ENCODE measurements around the gene FAM43A.
A peak's percentile ranks its signal among the peaks of the same experiment; 100 is the strongest.

The FAM43A gene, protein sequence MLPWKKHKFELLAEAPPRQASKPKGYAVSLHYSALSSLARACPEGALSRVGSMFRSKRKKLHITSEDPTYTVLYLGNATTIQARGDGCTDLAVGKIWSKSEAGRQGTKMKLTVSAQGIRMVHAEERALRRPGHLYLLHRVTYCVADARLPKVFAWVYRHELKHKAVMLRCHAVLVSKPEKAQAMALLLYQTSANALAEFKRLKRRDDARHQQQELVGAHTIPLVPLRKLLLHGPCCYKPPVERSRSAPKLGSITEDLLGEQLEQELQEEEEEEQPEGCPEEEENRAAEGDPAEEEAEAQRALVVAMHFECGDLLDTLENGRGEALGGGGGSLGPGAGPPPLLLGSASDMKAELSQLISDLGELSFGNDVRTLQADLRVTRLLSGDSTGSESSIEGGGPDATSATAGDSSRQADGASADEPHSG

GRCh38 chr3:194685718-194686413, at the start of gene FAM43A:
TSS of gene FAM43A (plus strand) at chr3:194685883. CDS start at chr3:194686827, 944 bp downstream.
- DNase-seq (ENCODE audit: low read depth) = peak; percentile 98

DNA sequence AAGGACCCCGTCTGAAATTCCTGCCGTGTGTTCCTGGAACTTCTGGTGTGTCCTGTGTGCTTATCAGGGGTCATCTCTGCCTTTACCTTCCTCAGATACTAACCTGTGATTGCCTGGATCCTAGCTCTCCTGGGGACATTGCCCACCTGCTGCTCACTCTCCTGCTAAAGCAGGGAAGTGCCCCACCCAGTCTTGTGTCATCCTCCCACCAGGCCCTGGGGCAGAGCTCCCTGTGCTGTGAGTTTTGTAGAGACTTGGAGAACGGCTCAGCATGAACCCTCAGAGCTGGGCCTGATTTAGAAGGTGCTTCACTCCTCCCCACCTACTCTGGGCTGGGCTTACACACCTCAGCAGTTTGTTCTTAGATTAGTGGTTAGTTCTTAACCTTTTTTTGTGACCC, 48.6 kb upstream of the FAM43A start:
- DNase-seq (ENCODE audit: low read depth) = peak; percentile 28

DNA sequence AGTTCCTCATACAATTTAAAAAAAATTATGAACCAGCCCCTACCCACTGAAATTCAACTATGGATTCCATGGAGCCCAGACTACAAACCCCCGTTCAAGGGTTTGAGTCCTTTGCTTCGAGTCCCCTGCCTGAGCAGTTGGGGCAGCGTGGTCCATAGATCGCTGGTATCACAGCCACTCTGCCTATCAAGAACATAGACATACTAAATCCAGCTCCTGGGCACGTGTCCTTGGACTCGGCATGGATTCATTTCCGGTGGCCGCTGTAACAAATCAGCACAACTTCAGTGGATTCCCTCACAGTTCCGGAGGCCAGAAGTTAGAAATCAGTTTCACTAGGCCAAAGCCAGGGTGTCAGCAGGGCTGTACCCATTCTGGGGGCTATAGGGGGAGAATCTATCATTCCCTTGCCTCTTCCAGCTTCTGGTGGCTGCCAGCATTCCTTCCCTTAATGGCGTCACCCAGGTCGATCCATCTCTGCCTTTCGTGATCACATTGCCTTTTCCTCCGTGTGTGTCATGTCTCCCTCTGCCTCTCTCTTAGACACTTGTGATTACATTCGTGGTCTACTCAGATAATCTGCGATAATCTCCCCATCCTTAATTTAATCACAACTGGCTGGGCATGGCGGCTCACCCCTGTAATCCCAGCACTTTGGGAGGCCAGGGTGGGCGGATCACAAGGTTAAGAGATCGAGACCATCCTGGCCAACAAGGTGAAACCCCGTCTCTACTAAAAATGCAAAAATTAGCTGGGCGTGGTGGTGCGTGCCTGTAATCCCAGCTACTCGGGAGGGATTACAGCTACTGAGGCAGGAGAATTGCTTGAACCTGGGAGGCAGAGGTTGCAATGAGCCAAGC, 47.9 kb upstream of the FAM43A start:
- DNase-seq (ENCODE audit: low read depth) = no peak

DNA sequence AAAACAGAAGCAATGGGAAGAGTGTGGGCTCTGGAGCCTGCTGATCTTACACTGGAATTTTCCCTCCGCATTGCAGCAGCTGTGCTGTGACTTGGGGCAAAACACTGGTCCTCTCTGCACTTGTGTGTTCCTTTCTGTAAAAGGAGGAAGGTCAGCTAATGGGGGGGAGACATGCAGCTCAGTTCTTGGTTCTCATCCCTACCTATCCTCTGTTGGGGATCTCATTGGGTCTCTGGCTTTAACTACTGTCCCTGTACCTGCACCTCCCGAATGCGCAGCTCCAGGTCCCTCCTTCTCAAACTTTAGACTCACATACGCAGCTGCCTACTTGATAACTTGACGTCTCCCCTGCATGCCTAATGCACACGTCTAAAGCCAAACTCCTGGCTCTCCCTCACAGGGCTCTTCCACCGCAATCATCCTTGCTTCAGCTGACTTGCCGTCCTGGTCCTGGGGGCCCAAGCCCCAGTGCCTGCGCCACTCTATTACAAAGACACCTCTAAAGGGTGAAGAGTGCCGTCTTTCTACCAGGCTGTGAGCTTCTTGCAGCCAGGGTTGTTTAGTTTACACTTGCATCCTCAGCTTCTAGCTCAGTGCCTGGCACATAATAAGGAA, 46.6 kb upstream of the FAM43A start:
- DNase-seq (ENCODE audit: low read depth) = no peak

GRCh38 chr3:194640829-194641228, 44.9 kb upstream of the FAM43A start:
- peak; percentile 27 for DNase-seq (ENCODE audit: low read depth)

DNA sequence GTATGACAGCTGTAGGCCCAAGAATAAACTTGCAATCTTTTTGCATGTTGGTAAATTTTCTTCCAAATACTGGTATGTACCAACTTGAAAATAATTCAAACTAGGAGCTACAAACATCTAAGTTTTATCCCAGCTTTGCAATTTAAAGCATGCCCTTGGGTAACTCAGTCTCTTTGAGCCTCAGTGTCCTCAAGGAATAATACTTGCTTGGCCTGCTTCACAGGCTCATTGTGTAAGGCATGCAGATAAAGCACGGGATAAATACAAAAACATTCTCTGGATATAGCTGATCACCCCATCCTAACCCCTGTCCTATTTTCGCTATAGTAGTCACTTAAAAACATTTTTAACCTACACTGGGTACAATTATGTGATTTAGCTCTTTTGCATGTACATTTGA, 42.9 kb upstream of the FAM43A start:
- no peak for DNase-seq (ENCODE audit: low read depth)

DNA sequence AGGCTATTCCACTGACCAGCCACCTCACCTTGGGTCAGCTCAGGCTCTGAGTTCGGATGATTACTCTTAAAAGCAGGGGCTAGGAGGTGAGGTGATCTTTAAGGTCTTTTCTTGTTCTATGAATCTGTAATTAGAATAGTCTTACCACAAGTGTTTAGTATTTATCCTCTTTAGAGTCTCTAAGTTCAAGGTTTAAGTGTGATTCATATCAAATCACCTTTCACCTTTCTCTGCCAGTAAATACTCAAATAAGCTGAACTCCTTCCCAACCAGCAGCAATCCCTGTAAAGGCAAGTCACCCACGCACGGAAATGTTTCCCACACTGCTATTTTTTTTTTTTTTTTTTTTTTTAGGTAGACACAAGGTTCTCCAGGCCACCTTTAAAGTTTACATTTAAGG, 37.9 kb upstream of the FAM43A start:
- no peak for DNase-seq (ENCODE audit: low read depth)

- DNase-seq (ENCODE audit: low read depth) = no peak
Measured at GRCh38 chr3:194654443-194654842, 31.2 kb upstream of the FAM43A start.

GRCh38 chr3:194657439-194657838, 28.2 kb upstream of the FAM43A start:
- DNase-seq (ENCODE audit: low read depth) = no peak

DNA sequence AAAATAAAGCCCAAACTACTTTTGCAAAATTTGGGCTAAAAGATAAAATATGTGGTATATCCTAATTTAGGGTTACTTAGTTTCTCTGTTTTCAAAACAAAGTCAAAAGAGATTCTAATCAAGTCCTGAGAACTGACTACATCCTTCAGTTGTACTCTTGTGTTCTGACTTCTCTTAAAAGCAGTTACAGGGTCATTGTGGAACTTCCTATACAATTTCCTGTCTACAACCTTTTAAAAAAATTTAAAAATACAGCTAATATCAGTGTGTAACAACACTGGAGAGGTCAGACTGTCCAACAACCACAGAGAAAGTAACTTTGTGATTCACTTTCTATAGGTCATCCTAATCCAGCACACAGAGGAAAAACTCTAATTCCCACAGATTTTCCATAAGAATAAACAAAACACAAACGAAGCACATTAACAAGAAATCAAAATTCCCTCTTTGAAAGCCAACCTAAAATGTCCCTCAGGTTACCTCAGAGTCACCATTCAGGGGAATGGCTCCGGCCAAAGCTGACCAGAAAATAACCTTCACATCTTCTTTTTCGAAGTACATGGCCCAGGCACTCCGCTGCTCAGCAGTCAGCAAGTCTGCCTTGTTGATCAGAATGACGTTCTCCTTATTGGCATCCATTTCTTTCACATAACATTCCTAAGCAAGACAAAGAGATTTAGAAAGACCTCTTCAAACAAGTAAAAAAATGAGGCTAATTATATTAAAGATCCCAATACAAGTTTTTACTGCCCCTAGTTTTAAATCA, 27.0 kb upstream of the FAM43A start:
- no peak for DNase-seq (ENCODE audit: low read depth)

- no peak for DNase-seq (ENCODE audit: low read depth)
Measured at GRCh38 chr3:194659778-194660177, 25.9 kb upstream of the FAM43A start.

GRCh38 chr3:194661374-194661773, 24.3 kb upstream of the FAM43A start:
- no peak for DNase-seq (ENCODE audit: low read depth)

DNA sequence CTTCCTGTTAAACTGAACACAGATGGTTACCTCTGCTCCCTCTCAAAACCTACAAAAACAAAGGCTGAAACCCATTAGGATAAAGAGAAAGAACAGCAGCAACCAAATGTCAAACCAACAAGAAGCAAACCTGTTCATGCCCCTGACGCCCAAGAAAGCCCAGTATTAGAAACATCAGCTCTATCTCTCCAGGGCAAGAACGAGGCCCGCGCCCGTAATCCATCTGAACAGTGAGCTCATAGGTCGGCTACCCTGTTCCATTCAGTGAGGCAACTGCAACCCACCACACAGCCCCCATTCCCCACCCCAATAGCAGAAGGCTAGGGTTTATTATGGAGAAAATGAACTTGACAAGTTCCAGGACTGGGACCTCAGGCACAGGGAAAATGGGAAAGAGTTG, 23.7 kb upstream of the FAM43A start:
- DNase-seq (ENCODE audit: low read depth) = no peak

- DNase-seq (ENCODE audit: low read depth) = peak; percentile 72
Measured at GRCh38 chr3:194664857-194665256, 20.8 kb upstream of the FAM43A start.

DNA sequence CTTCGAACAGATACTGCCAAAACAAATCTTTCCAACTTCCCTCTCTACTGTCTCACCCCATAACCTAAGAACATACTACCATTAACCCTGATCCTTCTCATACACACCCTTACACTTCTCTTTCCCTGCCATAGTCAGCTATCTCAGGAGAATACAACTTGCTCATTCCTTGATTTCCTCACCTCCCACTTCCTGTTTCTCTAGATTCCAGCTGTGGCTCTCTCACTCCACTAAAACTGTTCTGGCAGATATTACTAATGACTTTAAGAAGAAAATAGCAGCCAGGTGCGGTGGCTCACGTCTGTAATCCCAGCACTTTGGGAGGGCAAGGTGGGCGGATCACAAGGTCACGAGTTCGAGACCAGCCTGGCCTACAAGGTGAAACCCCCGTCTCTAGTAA, 18.3 kb upstream of the FAM43A start:
- DNase-seq (ENCODE audit: low read depth) = no peak

GRCh38 chr3:194671511-194671899, 14.2 kb upstream of the FAM43A start:
- DNase-seq (ENCODE audit: low read depth) = peak; percentile 58

DNA sequence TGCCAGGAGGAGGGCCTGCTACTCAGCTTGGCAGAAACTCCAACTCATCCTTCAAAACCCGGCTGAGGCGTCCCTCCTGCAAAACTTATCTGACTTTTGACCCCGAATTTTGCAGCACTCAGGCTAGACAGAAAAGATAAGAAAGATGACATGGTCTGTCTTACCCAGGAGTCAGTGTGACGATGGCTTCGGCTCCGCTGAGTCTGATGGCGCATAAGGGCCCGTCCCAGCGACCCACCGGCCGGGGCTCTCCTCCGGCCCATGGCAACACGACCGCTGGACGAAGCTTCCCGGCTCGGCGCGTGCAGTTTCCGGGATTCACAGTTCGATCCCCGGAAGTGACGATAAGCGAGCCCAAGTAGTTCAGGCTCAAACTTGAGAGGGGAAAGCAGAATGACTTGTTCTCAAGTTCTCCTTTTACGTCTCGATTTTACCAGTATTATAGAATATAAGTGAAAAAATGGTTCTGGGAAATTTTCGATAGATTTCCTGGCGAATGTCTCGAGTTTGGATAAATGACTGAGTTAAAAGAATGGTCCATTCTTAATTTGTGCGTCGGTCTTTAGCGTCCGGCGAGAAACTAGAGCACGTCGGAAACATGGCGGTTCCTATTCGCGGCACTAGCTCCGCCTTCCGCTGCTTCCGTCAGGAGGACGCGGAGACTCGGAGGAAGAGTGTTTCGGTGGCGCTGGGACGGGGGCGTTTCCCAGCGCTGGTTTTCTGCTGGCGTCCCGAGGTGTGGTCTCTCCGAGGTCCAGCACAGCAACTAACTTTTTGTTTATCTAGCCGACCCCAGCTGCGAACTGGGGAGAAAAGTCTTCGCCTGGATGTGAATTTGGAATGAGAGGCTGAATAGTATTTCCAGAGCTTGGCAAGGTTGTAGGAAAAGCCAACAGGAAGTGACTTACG, 13.5 kb upstream of the FAM43A start, which contains the start of gene LSG1:
Gene LSG1, minus strand, starts transcription at position 292 of the 909 bp plus-strand sequence. Its CDS starts 29 bp downstream, at position 263.
- peak; percentile 97 for DNase-seq (ENCODE audit: low read depth)

- no peak for DNase-seq (ENCODE audit: low read depth)
Measured at GRCh38 chr3:194672876-194673275, 12.8 kb upstream of the FAM43A start.

DNA sequence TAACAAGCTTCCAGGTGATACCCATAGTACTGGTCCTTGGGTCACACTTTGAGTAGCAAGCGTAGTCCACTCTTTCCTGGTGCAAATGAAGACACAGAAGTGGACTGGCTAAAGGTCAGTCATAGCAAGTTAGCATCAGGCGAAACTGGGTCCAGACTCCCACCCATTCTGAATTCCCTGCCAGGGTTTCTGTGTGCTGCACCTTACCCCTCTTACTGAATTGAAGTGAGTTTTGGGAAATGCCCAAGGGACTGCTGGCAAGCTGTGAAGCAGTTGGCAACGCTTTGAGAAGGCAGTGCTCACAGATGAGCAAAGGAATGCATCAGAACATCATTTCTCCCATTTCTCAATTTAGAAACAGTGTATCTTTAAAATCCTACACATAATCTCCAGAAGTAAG, 11.9 kb upstream of the FAM43A start:
- DNase-seq (ENCODE audit: low read depth) = no peak

- DNase-seq (ENCODE audit: low read depth) = no peak
Measured at GRCh38 chr3:194675081-194675640, 10.5 kb upstream of the FAM43A start.
